ENCODE data around the gene PTPRE. TPM values are rescaled to one million over a fixed set of nuclear protein-coding genes. Genes with fewer than 3 reads are reported as not detected.

The PTPRE gene
- total RNA-seq, 1 donor from 2014 or later = 3.6 TPM

- no peak for DNase-seq (ENCODE audit: extremely low spot score, unreplicated experiment)
- peaks cover 11% of the 10 kb centered on the region for H3K27me3 Mint-ChIP-seq
- no peak overlapping the region for H3K4me3 Mint-ChIP-seq
- H3K36me3 Mint-ChIP-seq = no peaks in the 10 kb centered on the region
- H3K4me1 Mint-ChIP-seq (ENCODE audit: unreplicated experiment) = no peaks in the 10 kb centered on the region
- no peak overlapping the region for H3K27ac Mint-ChIP-seq
- H3K9me3 Mint-ChIP-seq = no peaks in the 10 kb centered on the region
- TF ChIP-seq, protein P1, sequence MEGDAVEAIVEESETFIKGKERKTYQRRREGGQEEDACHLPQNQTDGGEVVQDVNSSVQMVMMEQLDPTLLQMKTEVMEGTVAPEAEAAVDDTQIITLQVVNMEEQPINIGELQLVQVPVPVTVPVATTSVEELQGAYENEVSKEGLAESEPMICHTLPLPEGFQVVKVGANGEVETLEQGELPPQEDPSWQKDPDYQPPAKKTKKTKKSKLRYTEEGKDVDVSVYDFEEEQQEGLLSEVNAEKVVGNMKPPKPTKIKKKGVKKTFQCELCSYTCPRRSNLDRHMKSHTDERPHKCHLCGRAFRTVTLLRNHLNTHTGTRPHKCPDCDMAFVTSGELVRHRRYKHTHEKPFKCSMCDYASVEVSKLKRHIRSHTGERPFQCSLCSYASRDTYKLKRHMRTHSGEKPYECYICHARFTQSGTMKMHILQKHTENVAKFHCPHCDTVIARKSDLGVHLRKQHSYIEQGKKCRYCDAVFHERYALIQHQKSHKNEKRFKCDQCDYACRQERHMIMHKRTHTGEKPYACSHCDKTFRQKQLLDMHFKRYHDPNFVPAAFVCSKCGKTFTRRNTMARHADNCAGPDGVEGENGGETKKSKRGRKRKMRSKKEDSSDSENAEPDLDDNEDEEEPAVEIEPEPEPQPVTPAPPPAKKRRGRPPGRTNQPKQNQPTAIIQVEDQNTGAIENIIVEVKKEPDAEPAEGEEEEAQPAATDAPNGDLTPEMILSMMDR (conservative IDR thresholded peaks at IDR 0.05) = no peak
These were observed 12.8 kb upstream of the PTPRE start for GRCh38 chr10:127894146-127894545.

DNA sequence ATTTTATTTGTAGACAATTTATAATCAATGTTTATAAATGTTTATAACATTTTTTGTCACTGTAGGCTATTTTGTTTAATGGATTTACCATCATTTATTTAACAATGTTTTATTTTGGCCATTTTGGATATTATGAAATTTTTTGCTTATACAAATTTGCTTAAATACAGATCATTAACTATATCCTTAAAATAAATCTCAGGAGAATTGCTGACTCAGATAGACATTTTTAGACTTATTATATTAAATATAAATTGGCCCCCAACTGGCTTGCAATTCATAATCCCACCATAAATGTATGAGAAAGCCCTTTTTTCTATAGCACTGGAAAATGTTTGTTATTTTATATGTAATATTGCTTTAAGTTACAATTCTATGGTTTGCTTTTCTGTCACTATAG, 10.3 kb upstream of the PTPRE start:
- Mint-ChIP-seq H3K27me3 (peaks cover 9% of the 10 kb centered on the region), H3K27ac (no peak overlapping the region), H3K4me1 (ENCODE audit: unreplicated experiment) (no peaks in the 10 kb centered on the region), H3K36me3 (no peaks in the 10 kb centered on the region), H3K4me3 (no peak overlapping the region), H3K9me3 (no peaks in the 10 kb centered on the region)
- DNase-seq (ENCODE audit: extremely low spot score, unreplicated experiment) = no peak
- TF ChIP-seq, protein P1 (conservative IDR thresholded peaks at IDR 0.05) = no peak

- H3K27me3 Mint-ChIP-seq = peaks cover 9% of the 10 kb centered on the region
- H3K27ac Mint-ChIP-seq = no peak overlapping the region
- TF ChIP-seq, protein P1 (conservative IDR thresholded peaks at IDR 0.05) = no peak
- H3K36me3 Mint-ChIP-seq = no peaks in the 10 kb centered on the region
- no peaks in the 10 kb centered on the region for H3K9me3 Mint-ChIP-seq
- no peaks in the 10 kb centered on the region for H3K4me1 Mint-ChIP-seq (ENCODE audit: unreplicated experiment)
- H3K4me3 Mint-ChIP-seq = no peak overlapping the region
- DNase-seq (ENCODE audit: extremely low spot score, unreplicated experiment) = no peak
These were observed 9.7 kb upstream of the PTPRE start for GRCh38 chr10:127897177-127897576.

- H3K4me1 Mint-ChIP-seq (ENCODE audit: unreplicated experiment) = no peaks in the 10 kb centered on the region
- no peak overlapping the region for H3K27ac Mint-ChIP-seq
- H3K4me3 Mint-ChIP-seq = no peak overlapping the region
- H3K9me3 Mint-ChIP-seq = no peaks in the 10 kb centered on the region
- no peak for DNase-seq (ENCODE audit: extremely low spot score, unreplicated experiment)
- TF ChIP-seq, protein P1 (conservative IDR thresholded peaks at IDR 0.05) = no peak
- H3K36me3 Mint-ChIP-seq = no peaks in the 10 kb centered on the region
- H3K27me3 Mint-ChIP-seq = peaks cover 7% of the 10 kb centered on the region
These were observed 7.0 kb upstream of the PTPRE start for GRCh38 chr10:127899766-127900387.

GRCh38 chr10:127903789-127904188, 3.1 kb upstream of the PTPRE start:
- H3K4me3 Mint-ChIP-seq = no peak overlapping the region
- DNase-seq (ENCODE audit: extremely low spot score, unreplicated experiment) = no peak
- H3K9me3 Mint-ChIP-seq = no peaks in the 10 kb centered on the region
- H3K36me3 Mint-ChIP-seq = no peaks in the 10 kb centered on the region
- no peak overlapping the region for H3K27ac Mint-ChIP-seq
- H3K27me3 Mint-ChIP-seq = peaks cover 33% of the 10 kb centered on the region
- H3K4me1 Mint-ChIP-seq (ENCODE audit: unreplicated experiment) = peaks cover 3% of the 10 kb centered on the region
- TF ChIP-seq, protein P1 (conservative IDR thresholded peaks at IDR 0.05) = no peak

All from type B pancreatic cell (in vitro differentiated cells).